HG03520 (cell line): ENCODE results near the gene RAB11FIP3.
"Not testable (repeated sequence)": the region's sequence is repeated elsewhere in the genome, so short reads cannot be mapped to it uniquely, and the experiment has no call there.

Experiments
- ATAC-seq: cut with Tn5 transposase; IDR thresholded peaks from one replicate; pipeline ENCODE4 v1.9.1; 2021; ENCODE audit warnings: mild to moderate bottlenecking, moderate library complexity; ENCODE audit not compliant: unreplicated experiment

Gene RAB11FIP3

DNA sequence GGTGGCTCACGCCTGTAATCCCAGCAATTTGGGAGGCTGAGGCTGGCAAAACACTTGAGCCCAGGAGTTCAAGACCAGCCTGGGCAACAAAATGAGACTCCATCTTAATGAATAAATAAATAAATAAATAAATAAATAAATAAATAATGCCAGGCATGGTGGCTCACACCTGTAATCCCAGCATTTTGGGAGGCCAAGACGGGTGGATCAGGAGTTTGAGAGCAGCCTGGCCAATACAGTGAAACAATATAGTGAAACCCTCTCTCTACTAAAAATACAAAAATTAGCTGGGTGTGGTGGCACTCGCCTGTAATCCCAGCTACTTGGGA lies 10.3 kb upstream of the RAB11FIP3 start:
- ATAC-seq, result not testable (repeated sequence)

DNA sequence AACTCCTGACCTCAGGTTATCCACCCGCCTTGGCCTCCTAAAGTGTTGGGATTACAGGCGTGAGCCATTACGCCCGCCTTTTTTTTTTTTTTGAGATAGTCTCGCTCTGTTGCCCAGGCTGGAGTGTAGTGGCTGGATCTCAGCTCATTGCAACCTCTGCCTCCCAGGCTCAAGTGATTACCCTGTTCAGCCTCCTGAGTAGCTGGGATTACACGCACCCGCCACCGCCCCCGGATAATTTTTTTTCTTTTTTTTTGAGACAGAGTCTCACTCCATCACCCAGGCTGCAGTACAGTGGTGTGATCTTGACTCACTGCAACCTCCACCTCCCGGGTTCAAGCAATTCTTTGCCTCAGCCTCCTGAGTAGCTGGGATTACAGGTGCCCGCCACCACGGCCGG lies 3.3 kb upstream of the RAB11FIP3 start:
- ATAC-seq, result not testable (repeated sequence)

DNA sequence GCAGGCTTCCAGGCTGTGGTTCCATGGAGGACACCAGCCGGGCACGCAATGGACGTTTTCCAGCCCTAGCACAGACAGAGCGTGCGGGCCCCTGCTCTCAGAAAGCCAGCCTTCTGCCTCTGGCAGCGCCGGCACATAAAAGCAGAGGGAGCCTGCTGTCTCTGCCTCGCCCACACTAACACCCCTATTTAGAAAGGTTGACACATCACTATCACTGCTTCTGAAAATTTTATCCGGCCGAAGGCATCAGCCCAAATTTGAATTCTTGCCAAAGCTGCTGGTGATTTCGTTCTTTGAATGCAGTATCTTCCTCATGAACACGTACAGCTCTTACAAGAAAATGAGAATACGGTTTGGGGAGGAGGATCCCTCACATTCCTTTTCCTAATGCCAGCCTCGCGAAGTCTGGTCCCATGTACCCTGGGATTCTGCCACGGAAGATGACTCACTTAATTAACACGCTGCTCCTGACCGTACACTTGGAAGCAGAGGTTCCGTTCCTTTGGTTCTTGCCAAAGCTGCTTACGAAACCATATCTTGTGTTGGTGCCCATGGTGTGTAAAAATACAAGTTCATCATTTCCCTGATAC lies 1.3 kb upstream of the RAB11FIP3 start:
- ATAC-seq, result no peak

DNA sequence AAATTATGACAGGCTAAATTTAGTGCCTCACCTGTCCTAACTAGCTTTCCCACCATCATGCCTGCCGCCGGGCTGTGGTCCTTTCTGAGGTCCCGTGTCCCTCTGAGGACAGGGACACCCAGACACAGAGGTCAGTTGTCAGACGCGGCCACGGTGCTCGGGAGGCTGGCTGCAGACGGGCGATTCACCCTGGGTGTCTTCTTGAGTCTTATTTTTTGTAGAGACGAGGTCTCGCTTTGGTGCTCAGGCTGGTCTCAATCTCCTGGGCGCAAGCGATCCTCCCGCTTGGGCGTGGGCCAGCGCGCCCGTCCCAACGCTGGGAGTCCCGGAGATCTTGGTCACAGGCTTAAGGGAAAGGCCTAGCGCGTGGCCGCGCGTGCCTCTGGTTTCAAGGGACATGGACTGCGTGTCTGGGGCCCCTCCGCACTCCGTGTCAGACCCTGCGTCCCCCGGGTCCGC lies 797 bp upstream of the RAB11FIP3 start:
- ATAC-seq, result no peak

DNA sequence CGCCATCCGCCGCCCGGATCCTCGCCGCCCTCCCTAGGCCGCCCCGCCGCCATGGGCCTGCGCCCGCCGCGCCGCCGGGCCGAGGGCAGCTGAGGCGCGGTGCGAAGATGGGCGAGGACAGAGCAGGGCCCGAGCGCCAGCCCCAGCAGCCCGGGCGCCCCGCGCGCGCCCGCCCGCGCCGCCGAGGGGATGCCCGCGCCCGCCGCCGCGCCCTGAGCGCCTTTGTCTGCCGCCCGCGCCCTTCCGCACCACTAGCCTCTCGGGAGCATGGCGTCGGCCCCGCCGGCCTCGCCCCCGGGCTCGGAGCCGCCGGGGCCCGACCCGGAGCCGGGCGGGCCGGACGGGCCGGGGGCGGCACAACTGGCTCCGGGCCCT lies 278 bp downstream of the RAB11FIP3 start:
- ATAC-seq, result peak; percentile 29

DNA sequence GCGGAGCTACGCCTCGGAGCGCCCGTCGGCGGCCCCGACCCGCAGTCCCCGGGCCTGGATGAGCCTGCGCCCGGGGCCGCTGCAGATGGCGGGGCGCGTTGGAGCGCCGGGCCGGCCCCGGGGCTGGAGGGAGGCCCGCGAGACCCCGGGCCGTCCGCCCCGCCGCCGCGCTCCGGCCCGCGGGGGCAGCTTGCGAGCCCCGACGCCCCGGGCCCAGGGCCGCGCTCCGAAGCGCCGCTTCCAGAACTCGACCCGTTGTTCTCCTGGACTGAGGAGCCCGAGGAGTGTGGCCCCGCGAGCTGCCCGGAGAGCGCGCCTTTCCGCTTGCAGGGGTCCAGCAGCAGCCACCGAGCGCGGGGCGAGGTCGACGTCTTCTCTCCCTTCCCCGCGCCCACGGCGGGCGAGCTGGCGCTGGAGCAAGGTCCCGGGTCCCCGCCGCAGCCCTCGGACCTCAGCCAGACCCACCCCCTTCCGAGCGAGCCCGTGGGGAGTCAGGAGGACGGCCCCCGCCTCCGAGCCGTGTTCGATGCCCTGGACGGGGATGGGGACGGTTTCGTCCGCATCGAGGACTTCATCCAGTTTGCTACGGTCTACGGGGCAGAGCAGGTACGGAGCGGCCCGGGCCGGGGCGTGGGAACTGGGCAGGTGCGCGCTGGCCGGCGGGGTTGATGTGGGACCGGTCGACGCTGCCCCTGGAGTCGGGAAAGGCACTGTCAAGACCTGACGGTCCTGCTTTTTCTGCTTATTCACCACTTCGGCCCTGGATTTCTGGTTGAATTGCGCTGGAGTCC lies 861 bp downstream of the RAB11FIP3 start:
- ATAC-seq, result peak; percentile 31

DNA sequence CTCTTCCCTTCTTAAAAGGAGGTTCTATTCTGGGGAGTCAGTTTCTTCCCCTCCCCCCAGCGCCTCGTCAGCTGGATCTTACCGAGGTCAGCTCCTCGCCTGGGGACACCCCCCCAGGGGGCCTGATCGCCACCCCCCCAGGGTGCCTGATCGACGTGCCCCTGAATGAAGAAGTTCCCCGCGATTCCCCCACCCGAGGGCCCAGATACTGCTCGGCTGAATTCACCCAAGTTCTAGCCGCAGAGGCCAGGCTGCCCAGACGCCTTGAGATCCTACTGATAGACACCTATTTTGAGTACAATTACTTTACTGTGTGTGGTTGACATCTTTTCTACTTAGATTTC lies 1.4 kb downstream of the RAB11FIP3 start:
- no peak for ATAC-seq

DNA sequence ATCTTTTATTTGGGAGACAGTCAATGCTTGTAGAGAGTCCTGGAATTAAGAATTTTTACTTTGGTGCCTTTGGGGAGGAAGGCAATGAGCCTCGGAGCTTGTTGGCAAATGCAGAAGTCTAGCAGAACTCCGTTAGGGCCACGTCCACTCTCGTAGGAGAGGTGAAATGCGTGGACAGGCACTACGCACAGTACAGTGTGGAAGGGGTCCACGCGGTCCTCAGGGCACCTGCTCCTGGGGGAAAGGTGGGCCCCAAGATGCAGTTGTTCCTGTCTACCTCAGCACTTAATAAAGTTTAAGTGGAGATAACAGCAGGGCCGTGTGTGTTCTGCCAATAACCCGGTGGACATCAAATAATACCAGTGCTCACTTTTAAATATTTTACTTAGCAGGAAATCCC lies 1.8 kb downstream of the RAB11FIP3 start:
- no peak for ATAC-seq

DNA sequence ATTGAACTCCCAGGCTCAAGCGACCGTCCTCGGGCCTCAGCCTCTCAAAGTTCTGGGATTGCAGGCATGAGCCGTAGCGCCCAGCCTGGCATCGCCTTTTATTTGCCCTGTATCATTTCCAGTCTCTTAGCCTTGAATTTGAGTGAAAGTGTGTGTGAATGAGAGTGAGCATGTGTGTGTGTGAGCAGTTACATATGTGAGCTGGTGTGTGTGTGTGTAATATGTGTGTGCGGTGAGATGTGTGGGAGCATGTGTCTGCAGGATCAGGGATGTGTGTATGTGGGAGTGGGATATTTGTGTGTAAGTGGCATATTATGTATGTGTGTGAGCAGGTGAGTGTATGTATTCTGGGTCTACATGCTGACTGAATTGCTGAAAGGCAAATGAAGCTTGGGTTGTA lies 5.5 kb downstream of the RAB11FIP3 start:
- no peak for ATAC-seq

DNA sequence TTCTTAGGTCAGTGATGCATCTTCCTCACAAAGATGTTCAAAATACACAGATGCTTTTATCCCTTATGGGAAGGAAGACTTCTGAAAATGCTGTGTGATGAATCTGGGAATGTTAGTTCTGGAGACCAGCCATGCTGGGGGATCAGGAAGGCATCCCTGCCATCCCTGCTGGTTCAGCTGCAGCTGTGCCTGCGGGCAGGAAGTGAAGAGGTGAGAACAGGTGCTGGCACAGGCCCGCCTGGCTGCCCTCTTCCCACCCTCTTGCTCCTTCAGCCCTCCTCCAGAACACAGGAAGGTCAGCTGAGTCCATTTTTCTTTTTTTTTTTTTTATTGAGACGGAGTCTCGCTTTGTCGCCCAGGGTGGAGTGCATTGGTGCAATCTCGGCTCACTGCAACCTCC lies 15.2 kb downstream of the RAB11FIP3 start:
- no peak for ATAC-seq

DNA sequence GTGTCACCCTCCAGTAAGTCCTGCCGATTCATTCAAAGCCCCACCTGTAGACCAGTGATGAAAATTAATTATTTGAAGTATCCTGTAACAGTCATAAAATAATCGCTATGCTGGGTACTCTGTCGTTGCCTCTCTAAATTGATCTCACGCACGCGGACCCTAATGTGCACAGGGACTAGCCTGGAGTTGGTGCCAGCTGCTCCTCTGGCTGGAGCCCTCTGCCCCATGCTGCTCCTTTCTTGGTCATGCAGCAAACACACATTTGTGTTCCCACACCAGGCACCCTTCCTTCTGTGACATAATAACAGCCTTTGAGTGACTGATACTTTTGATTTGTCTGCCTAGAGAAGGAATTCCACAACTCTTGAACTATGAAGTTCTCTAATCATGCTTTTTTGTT lies 16.0 kb downstream of the RAB11FIP3 start:
- ATAC-seq, result no peak

DNA sequence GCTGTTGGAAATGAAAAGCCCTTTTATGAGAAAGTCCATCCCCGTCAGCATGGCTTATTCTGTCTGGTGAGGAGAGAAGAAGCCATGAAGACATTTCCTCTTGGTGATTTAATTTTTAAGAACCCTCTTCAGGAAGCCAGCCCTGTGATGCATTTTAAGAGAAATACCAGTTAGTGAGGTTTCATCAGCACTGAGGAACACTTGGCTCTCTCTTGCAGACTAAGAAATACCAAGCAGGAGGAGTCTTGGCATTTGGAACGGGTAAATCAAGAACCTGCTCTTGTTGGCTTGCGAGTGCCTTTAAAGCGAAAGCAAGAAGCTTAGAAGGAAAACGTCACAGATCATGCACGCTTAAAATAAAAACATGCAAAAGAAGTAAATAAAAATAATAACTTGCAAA lies 17.5 kb downstream of the RAB11FIP3 start:
- ATAC-seq, result no peak

DNA sequence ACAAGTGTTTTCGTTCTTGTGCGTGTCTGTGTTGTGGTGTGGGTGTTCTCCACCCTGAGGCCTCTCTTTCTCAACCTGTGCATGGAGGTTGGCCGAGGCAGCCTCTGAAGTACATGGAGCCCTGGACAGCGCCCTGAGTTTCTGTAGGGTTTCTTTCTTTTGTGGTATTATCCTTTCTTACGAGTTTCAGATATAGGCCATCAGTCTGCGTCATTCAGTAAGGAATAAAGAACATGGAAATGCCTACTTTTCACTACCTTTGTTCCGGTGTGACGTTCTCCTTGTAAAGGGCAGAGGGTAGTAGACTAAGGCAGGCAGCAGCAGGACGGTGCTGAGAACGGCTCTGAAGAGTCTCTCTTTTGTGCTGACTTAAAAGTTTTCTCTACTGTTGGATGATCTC lies 18.6 kb downstream of the RAB11FIP3 start:
- no peak for ATAC-seq

DNA sequence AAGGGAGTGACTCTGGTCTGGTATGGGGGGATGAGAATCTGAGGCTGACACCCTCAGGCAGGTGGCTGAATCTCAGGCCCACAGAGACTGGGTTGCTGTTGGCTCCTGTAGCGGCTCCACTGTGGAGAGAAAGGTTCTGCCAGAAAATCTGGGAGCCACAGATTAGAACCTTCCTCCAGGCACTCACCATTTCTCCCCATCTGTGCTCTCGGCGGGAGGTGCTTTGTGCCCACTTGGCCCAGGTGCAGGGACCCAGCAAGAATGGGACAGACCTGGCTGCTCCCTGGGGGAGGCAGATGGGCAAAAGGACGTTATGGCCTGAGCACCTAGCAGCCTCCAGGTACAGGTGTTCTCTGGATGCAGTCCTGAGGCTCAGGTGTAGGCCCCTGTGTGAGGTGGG lies 20.1 kb downstream of the RAB11FIP3 start:
- ATAC-seq, result no peak

DNA sequence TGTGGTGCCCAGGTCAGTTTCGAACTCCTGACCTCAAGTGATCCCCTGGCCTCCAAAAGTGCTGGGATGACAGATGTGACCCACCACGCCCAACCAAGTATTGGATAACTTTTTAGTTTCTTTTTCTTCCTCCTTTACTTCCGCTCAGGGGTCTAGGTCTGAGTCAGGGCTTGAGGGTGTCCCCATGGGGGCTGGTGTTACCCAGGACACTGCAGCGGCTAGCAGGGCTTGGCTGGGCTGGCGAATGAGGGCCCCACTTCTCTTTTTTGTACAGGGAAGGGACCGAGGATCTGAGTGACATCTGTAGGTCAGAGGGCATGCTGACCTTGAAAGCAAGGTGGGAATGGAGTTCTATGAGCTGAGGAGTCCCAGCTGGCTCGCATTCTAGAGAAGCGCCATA lies 24.9 kb downstream of the RAB11FIP3 start:
- ATAC-seq, result no peak

DNA sequence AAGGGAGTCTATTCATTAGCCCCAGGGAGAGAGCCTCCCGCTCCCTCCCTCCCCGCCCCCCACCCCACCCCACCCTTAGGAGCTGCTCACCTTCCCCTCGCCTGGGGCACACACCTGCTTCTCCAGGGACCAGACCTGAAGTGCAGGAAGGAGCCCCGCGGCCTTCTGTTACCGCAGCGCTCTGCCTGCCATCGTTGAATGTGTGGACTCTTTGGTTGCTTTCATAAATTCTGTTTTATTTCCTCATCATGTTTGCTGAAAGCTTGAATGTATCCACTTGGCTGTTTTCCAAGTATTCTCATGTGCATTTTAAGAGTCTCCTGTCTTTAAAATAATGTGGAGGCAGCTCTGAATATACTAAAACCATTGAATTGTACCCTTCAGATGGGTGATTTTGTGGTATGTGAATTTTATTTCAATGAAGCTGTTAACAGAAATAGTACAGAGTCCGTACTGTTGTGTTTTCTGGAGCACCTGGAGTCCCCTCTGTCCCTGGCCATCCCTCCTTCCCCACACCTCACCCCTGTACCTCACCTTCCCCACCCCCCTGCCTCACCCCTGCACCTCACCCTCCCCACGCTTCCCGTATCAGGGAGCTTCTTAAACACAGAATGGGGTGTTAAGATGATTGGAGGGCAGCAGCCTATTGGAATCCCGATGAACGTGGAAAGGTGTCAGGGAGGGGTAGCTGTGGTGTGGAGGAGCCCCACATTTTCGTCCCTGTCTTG lies 25.5 kb downstream of the RAB11FIP3 start:
- ATAC-seq, result no peak

DNA sequence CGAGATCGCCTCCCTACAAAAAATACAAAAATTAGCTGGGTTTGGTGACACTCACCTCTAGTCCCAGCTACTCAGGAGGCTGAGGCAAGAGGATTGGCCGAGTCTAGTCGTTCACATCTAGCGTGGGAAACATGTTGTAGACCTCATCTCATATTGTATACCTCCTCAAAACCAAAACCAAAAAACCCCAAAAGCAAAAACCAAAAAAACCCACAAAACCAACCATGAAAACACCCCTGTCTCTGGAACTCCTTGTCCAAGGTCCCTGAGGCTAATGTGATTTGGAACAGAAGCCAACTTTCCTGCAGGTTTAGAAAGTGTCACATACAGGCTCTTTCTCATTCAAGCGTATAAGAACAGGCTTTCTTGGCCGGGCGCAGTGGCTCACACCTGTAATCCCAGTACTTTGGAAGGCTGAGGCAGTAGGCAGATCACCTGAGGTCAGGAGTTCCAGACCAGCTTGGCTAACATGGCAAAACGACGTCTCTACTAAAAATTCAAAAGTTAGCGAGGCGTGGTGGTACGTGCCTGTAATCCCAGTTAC lies 29.0 kb downstream of the RAB11FIP3 start:
- no peak for ATAC-seq

DNA sequence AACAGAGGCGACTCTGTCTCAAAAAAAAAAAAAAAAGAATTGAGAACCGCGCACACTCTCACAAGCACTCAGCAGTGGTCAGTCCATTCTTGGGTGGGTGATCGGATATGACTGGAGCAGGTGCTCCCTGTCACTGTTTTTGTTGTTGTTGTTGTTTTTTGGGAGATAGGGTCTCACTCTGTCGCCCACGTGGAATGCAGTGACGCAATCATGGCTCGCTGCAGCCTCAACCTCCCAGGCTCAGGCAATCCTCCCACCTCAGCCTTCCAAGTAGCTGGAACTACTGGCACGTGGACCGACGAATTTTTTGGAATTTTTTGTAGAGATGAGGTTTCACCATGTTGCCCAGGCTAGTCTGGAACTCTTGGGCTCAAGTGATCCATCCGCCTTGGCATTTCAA lies 30.0 kb downstream of the RAB11FIP3 start:
- no peak for ATAC-seq

DNA sequence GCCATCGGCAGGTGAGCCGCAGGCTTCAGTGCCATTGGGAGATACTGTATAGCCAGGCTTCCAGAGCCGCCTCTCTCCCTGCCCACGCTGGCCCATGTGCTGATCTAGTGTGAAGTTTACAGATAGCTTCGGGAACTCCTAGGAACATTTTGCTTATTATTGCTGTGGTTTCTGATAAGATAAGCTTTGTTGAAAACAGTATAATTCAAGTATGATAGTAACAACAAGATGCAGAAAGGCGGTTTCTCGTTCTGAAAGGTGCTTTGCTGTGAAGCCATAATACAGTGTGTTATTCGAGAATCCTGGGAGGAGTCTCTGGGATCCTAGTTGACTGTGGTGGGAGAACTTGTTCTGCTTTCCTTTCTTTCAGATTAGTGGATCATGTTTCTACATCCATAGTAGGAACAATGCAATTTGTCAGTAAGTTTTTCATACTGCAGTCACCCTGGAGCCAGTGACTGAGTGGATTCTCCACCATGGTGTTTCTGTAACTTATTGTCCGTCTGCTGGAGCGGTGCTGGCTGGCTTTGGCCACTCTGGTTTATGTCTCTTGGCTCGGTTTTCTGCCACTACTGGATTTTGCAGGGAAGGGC lies 31.5 kb downstream of the RAB11FIP3 start:
- ATAC-seq, result no peak

DNA sequence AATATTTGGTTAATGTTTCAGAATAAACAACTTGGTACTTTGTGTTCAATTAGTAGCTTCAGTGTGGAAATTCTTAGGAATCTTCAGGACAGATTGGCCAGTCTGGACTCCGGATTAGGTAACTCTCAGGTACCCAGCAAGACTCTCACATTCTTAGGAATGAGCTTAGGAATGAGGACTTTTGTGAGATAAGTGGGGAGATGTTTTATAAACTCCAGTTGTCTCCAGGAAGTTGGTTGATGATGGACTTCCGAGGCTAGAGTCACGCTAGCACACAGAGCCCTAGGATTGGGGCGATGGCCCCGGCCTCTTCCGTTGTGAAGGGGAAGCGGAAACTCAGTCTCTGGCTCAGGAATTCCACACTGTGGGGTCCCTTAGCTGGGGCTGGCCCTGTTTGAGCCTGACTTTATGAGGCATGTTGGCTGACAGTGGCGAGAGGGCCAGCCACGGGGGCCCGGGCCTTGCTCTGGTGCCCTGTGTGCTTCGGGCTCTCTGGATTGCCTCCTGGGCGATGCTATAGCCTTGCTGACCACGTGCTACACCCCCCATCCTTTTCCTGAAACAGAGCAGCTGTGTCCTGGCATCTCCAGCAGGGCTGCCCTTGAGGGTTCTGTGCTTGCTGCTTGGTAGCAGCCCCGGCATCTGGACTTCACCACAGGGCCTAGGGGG lies 32.4 kb downstream of the RAB11FIP3 start:
- ATAC-seq, result no peak

DNA sequence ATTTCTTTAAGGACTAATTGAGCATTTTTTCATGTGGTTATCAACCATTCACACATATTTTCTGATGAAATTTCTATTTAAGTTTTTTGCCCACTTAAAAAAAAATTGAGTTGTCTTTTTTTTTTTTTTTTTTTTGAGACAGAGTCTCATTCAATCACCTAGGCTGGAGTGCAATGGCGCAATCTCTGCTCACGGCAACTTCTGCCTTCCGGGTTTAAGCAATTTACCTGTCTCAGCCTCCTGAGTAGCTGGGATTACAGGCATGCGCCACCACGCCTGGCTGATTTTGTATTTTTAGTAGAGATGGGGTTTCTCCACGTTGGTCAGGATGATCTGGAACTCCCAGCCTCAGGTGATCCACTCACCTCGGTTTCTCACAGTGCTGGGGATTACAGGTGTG lies 34.3 kb downstream of the RAB11FIP3 start:
- ATAC-seq, result no peak
